BJ (cell line): ENCODE results near the gene TCF15. TPM values are rescaled to one million over a fixed set of nuclear protein-coding genes. Genes with fewer than 3 reads are reported as not detected.
"Not testable (repeated sequence)": the region's sequence is repeated elsewhere in the genome, so short reads cannot be mapped to it uniquely, and the experiment has no call there.

Experiments
- CTCF ChIA-PET: fragments of 350-600 bp; formaldehyde crosslinking; extraction: SDS; loops from one replicate; lab custom pipeline; 2021; ENCODE audit warnings: antibody characterized with exemption, inconsistent platforms; lab: Yijun Ruan, JAX
- POLR2A ChIA-PET: fragments of 300-600 bp; sonication (Branson Sonifier 250); formaldehyde crosslinking; extraction: SDS; loops from one replicate; lab custom pipeline; 2021; ENCODE audit warnings: antibody characterized with exemption; lab: Charles Lee
- DNase-seq: peaks from one replicate; pipeline ENCODE4 v3.0.0-alpha.2; 2011; ENCODE audit warnings: low read depth
- H3K27me3 ChIP-seq: 2 replicates; pipeline ENCODE4 v1.6.0; 2011; ENCODE audit warnings: low read length; ENCODE audit not compliant: control insufficient read depth, insufficient read depth
- H3K36me3 ChIP-seq: 2 replicates; pipeline ENCODE4 v1.5.1; 2011; ENCODE audit warnings: low read length; ENCODE audit not compliant: control insufficient read depth, insufficient read depth
- H3K4me3 ChIP-seq: 2 replicates; pipeline ENCODE4 v1.5.1; 2011; ENCODE audit warnings: low read depth, mild to moderate bottlenecking, control low read depth, low read length
- polyA plus RNA-seq: library from polyadenylated mRNA; depleted of rRNA; stranded (reverse); fragments of >200 nt; gene quantifications from 2 replicates; pipeline ENCODE4 v1.2.3, GENCODE V29; 2011
- TF ChIP-seq, protein P1 (sequence below): IDR thresholded peaks from 2 replicates; pipeline ENCODE4 v1.5.1; 2011; ENCODE audit warnings: low read depth, mild to moderate bottlenecking, control low read depth, inconsistent platforms, low read length, moderate library complexity; ENCODE audit not compliant: insufficient read depth

Gene TCF15
- polyA plus RNA-seq, 1 experiment, result not detected

DNA sequence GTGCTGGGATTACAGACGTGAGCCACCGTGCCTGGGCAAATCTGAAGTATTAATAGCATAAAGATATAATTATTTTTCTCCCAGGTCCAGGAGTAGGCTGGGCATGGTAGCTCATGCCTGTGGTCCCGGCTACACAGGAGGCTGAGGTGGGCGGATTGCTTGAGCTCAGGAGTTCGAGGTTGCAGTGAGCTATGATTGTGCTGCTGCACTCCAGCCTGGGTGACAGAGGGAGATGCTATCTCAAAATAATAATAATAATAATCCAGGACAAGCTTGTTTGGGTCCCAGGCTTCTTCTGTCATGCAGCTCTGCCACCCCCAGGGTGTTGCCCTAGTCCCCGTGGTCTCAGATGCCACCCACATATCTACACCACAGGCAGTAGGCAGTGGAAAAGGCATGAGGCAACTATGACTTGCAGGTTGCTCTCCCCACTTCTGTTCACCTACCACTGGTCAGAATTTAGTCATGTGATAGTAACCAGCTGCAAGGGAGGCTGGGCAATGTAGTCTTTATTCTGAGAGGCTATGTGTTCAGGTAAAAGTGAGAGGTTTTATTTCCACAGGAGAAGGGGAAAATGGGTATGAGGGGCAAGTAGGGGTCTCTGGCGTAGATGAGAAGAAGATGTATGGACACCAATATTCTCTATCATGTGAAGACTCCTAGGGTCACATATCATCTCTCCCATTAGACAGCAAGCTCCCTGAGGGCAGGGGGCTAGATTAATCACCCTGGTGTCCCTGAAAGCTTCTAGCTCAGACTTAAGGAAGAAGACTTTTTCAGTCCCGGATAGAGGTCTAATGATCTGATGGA lies 25.7 kb downstream of the TCF15 start:
- Histone ChIP-seq H3K27me3 (0 out of 2 replicates have a peak, but pooled peaks cover 1% of the 10 kb centered on the region), H3K36me3 (no peaks in the 10 kb centered on the region), H3K4me3 (no peak overlapping the region)
- ChIA-PET POLR2A (no interaction called here), CTCF (interaction anchor here (1.1 kb wide), 2 partner anchors 22 to 61 kb away, joined by 3 to 4 read pairs; no protein-coding TSS in a partner anchor)
- no peak for DNase-seq
- TF ChIP-seq, protein P1, sequence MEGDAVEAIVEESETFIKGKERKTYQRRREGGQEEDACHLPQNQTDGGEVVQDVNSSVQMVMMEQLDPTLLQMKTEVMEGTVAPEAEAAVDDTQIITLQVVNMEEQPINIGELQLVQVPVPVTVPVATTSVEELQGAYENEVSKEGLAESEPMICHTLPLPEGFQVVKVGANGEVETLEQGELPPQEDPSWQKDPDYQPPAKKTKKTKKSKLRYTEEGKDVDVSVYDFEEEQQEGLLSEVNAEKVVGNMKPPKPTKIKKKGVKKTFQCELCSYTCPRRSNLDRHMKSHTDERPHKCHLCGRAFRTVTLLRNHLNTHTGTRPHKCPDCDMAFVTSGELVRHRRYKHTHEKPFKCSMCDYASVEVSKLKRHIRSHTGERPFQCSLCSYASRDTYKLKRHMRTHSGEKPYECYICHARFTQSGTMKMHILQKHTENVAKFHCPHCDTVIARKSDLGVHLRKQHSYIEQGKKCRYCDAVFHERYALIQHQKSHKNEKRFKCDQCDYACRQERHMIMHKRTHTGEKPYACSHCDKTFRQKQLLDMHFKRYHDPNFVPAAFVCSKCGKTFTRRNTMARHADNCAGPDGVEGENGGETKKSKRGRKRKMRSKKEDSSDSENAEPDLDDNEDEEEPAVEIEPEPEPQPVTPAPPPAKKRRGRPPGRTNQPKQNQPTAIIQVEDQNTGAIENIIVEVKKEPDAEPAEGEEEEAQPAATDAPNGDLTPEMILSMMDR, result no peak

DNA sequence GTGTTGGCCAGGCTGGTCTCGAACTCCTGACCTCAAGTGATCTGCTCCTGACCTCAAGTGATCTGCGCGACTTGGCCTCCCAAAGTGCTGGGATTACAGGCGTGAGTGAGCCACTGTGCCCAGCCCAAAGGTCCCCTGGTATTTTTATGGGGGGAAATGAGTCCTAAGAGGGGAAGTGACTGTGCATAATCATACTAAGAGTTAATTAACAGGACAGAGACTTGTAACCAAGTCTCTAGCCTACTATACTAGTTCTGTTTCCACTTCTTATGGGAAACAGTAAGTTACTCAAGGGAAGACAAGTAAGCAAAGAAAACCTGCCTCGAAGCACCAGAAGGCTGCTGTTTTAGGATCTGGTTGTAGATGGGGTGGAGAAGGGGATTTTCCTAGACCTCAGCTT lies 27.9 kb downstream of the TCF15 start:
- Histone ChIP-seq H3K27me3 (no peaks in the 10 kb centered on the region; the same call in 1 of the 2 replicates), H3K36me3 (no peaks in the 10 kb centered on the region), H3K4me3 (no peak overlapping the region)
- ChIA-PET CTCF (no interaction called here), POLR2A (no interaction called here)
- TF ChIP-seq, protein P1, result no peak
- no peak for DNase-seq

DNA sequence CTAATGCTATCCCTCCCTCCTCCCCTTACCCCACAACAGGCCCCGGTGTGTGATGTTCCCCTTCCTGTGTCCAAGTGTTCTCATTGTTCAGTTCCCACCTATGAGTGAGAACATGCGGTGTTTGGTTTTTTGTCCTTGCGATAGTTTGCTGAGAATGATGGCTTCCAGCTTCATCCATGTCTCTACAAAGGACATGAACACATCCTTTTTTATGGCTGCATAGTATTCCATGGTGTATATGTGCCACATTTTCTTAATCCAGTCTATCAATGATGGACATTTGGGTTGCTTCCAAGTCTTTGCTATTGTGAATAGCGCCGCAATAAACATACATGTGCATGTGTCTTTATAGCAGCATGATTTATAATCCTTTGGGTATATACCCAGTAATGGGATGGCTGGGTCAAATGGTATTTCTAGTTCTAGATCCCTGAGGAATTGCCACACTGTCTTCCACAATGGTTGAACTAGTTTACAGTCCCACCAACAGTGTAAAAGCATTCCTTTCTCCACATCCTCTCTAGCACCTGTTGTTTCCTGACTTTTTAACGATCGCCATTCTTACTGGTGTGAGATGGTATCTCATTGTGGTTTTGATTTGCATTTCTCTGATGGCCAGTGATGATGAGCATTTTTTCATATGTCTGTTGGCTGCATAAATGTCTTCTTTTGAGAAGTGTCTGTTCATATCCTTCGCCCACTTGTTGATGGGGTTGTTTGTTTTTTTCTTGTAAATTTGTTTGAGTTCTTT lies 31.0 kb downstream of the TCF15 start:
- CTCF ChIA-PET, result interaction anchor here (1.4 kb wide), 1 partner anchor 160 kb away, joined by 4 read pairs; no protein-coding TSS in a partner anchor

DNA sequence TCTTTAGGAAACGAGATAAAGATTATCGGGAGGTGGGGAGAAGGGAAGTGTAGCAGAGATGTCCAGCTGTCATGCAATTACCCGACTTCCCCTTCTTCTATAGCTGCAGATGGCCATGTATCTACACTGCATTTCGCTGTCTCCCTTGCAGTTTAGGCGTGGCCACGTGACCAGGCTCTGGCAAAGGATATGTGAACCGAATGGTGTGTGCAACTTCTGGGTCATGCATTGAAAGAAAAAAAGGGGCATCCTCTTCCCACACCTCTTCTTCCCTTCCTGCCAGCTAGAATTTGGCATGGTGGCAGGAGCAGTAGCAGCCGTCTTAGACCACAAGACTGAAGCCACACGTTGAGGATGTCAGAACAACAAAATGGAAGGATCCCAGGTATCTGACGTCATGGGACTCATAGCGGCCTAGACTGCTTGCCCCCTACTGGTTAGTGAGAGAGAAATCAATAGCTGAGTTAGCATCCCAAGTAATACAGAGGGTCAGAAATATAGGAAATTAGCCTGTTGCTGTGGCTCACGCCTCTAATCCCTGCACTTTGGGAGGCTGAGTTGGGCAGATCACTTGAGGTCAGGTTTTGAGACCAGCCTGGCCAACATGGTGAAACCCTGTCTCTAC lies 32.8 kb downstream of the TCF15 start:
- peaks cover 17% of the 10 kb centered on the region for H3K27me3 ChIP-seq
- TF ChIP-seq, protein P1, result 0 out of 2 replicates have a peak, but pooled peaks have one; percentile 26
- DNase-seq, result no peak
- H3K36me3 ChIP-seq, result no peaks in the 10 kb centered on the region
- CTCF ChIA-PET, result interaction anchor here (0.9 to 1.4 kb wide), 4 partner anchors 9 to 63 kb away, joined by 3 read pairs; no protein-coding TSS in a partner anchor
- POLR2A ChIA-PET, result no interaction called here
- H3K4me3 ChIP-seq, result no peak overlapping the region

More for the DNA sequence above, 31.0 kb downstream of the TCF15 start:
- H3K4me3 ChIP-seq, DNase-seq, H3K27me3 ChIP-seq, POLR2A ChIA-PET, H3K36me3 ChIP-seq: not testable (repeated sequence)

DNA sequence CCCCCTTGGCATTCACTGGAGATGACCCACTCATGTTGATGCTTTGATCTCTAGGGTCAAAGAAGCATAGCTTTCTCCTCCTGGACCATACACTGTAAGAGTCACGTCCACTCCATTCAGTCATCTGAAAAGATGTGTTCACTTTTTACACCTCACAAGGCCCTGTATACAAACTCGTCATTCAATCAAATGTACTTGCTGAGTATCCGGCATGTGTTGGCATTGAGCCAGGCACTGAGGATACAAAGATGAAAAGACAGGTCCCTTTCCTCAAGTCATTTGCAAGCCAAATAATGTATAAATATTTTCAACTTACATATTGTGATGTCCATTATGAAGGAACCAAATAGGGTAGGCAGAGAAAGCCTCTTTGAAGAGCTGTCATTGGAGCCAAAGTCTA lies 34.0 kb downstream of the TCF15 start:
- no peak for DNase-seq
- peaks cover 20% of the 10 kb centered on the region for H3K27me3 ChIP-seq
- H3K36me3 ChIP-seq, result no peaks in the 10 kb centered on the region
- no peak overlapping the region for H3K4me3 ChIP-seq
- ChIA-PET POLR2A (no interaction called here), CTCF (interaction anchor here (0.9 kb wide), 1 partner anchor 64 kb away, joined by 3 read pairs; no protein-coding TSS in a partner anchor)
- TF ChIP-seq, protein P1, result no peak
